A673 (cell line): ENCODE data around the gene CDH4.

Experiments
- CTCF ChIP-seq: fragments of 300-800, 200-600 bp; sonication (generic); conservative IDR thresholded peaks from 2 replicates; pipeline ENCODE4 v1.5.1; 2017; ENCODE audit warnings: low read depth, mild to moderate bottlenecking, antibody characterized with exemption, low read length, moderate library complexity, mixed read lengths
- EZH2 ChIP-seq: fragments of 200-600 bp; sonication (generic); IDR thresholded peaks from 2 replicates; pipeline ENCODE4 v1.6.1; 2017; ENCODE audit warnings: borderline replicate concordance, low read depth, mild to moderate bottlenecking, mixed read lengths, antibody characterized with exemption, low read length; ENCODE audit not compliant: poor library complexity, severe bottlenecking

GRCh38 chr20:61478094-61478493 lies 226.0 kb downstream of the CDH4 start:
- TF ChIP-seq CTCF (no peak), EZH2 (no peak)
